Adrenal gland (tissue), 5 donors: ENCODE measurements around the gene ENPP6.

Experiments
- POLR2A ChIP-seq, 2 donors: fragments of 450-650 bp; IDR thresholded peaks; one replicate each; pipeline ENCODE4 v1.6.1; 2017; ENCODE audit warnings: antibody characterized with exemption in 2 of 2, mild to moderate bottlenecking in 2 of 2, moderate library complexity in 1 of 2
- TF ChIP-seq, protein P1 (sequence below), 6 experiments: fragments of 450-650 bp in 4 of 6; fragments of 200-600 bp in 2 of 6; sonication (generic) in 1 of 6; IDR thresholded peaks; 1 replicate in 5 of 6; 2 replicates in 1 of 6; pipeline versions ENCODE4 v1.5.1 to v1.8.0; 2016 to 2021; ENCODE audit warnings: antibody characterized with exemption in 6 of 6, mild to moderate bottlenecking in 2 of 6, moderate library complexity in 1 of 6
- donor health status: DM: no; HTN: no; CAD: no.

DNA sequence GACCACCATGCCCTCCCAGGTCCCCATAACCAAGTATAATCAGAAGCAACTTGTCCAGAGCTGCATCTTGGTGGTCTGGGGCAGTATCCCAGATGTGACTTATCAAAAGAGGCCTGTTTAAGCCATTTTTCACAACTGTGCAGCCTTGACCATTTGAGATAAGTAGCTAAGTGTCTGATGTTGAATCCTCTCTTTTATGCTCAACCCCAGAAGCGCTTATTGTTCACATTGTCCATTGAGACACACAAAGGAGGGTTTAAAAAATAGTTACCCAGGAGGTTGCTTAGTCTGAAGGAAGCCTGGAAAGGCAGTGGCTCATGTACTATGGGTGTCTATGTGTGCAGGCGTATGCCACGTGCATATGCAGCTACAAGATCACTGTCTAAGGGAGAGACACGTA is 27.0 kb downstream of the ENPP6 start:
- TF ChIP-seq, protein P1, sequence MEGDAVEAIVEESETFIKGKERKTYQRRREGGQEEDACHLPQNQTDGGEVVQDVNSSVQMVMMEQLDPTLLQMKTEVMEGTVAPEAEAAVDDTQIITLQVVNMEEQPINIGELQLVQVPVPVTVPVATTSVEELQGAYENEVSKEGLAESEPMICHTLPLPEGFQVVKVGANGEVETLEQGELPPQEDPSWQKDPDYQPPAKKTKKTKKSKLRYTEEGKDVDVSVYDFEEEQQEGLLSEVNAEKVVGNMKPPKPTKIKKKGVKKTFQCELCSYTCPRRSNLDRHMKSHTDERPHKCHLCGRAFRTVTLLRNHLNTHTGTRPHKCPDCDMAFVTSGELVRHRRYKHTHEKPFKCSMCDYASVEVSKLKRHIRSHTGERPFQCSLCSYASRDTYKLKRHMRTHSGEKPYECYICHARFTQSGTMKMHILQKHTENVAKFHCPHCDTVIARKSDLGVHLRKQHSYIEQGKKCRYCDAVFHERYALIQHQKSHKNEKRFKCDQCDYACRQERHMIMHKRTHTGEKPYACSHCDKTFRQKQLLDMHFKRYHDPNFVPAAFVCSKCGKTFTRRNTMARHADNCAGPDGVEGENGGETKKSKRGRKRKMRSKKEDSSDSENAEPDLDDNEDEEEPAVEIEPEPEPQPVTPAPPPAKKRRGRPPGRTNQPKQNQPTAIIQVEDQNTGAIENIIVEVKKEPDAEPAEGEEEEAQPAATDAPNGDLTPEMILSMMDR (IDR thresholded peaks at IDR 0.05): no peak
- TF ChIP-seq POLR2A (IDR thresholded peaks at IDR 0.05): no peak
